IMR-90 (cell line): ENCODE results near the gene FAM193A.

Experiments used
- FOS ChIP-seq: fragments of 150-350 bp; IDR thresholded peaks from 2 replicates; pipeline ENCODE4 v1.6.1; 2016; ENCODE audit warnings: low read depth, low read length
- MAFK ChIP-seq: IDR thresholded peaks from 2 replicates; pipeline ENCODE4 v1.6.1; 2012; ENCODE audit warnings: low read depth, low read length, improper control_type of control experiment
- MXI1 ChIP-seq: IDR thresholded peaks from 2 replicates; pipeline ENCODE4 v1.6.1; 2012; ENCODE audit warnings: low read depth, mild to moderate bottlenecking, low read length, moderate library complexity, borderline replicate concordance
- POLR2A ChIP-seq: IDR thresholded peaks from 2 replicates; pipeline ENCODE4 v1.6.1; 2012; ENCODE audit warnings: mild to moderate bottlenecking, low read depth, low read length
- RFX5 ChIP-seq: IDR thresholded peaks from 2 replicates; pipeline ENCODE4 v1.8.0; 2012; ENCODE audit warnings: low read depth, mild to moderate bottlenecking, low read length, moderate library complexity
- TF ChIP-seq, protein P1 (sequence below): conservative IDR thresholded peaks from 2 replicates; pipeline ENCODE4 v1.5.1; 2012; ENCODE audit warnings: mild to moderate bottlenecking, low read depth, low read length, improper control_type of control experiment

DNA sequence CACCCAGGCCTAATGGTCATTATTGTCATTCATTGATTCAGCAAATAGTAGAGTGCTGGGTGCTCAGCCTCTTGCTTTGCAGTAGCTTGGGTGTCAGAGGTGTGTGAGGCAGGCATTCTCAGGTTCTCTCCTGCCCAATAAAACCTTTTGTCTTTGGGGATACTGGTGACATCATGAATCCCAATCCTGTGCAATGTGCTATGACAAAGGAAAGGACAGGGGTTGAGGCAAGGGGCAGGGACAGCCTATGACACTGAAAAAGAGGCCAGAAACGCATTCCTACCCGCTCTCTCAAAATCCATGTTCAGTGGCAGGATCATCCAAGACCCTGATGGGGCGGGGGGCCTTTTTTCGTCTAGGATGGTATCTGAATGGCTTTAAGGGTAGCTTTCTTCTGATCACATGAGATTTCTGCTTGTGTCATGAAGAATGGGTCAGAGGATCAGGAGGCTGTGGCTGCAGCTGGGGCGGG lies 1.5 kb upstream of the FAM193A start:
- TF ChIP-seq RFX5 (no peak), MXI1 (no peak), POLR2A (no peak), FOS (no peak), MAFK (no peak)
- TF ChIP-seq, protein P1, sequence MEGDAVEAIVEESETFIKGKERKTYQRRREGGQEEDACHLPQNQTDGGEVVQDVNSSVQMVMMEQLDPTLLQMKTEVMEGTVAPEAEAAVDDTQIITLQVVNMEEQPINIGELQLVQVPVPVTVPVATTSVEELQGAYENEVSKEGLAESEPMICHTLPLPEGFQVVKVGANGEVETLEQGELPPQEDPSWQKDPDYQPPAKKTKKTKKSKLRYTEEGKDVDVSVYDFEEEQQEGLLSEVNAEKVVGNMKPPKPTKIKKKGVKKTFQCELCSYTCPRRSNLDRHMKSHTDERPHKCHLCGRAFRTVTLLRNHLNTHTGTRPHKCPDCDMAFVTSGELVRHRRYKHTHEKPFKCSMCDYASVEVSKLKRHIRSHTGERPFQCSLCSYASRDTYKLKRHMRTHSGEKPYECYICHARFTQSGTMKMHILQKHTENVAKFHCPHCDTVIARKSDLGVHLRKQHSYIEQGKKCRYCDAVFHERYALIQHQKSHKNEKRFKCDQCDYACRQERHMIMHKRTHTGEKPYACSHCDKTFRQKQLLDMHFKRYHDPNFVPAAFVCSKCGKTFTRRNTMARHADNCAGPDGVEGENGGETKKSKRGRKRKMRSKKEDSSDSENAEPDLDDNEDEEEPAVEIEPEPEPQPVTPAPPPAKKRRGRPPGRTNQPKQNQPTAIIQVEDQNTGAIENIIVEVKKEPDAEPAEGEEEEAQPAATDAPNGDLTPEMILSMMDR, result no peak
